C4-2B (cell line): ENCODE data around the gene PDE5A.
A peak's percentile ranks its signal among the peaks of the same experiment; 100 is the strongest.

Experiments
- CTCF ChIP-seq: fragments of 450-650 bp; conservative IDR thresholded peaks from 2 replicates; pipeline ENCODE4 v1.5.1; 2017; ENCODE audit warnings: mild to moderate bottlenecking
- ZFX ChIP-seq: fragments of 450-650 bp; IDR thresholded peaks from 2 replicates; pipeline ENCODE4 v1.6.1; 2017

- TF ChIP-seq CTCF (peak; percentile 87), ZFX (no peak)
These were observed at the start of gene PDE5A for GRCh38 chr4:119628281-119629141.
